Liver (tissue), 3 donors: ENCODE results near the gene GGTLC3.
"Not testable (repeated sequence)": the region's sequence is repeated elsewhere in the genome, so short reads cannot be mapped to it uniquely, and the experiment has no call there.

Experiments used
- GABPA ChIP-seq, 2 donors: IDR thresholded peaks in 1 of 2; conservative IDR thresholded peaks in 1 of 2; 2 replicates each; pipeline ENCODE4 v1.6.1; 2016; ENCODE audit warnings: antibody characterized with exemption in 2 of 2, mild to moderate bottlenecking in 1 of 2, moderate library complexity in 1 of 2
- TAF1 ChIP-seq: conservative IDR thresholded peaks from 2 replicates; pipeline ENCODE4 v1.6.1; 2016; ENCODE audit warnings: antibody characterized with exemption, mild to moderate bottlenecking
- TF ChIP-seq, protein P1 (sequence below): fragments of 150-350 bp; IDR thresholded peaks from 2 replicates; pipeline ENCODE4 v1.5.1; 2017; ENCODE audit warnings: improper control_type of control experiment, low read depth, low read length; ENCODE audit not compliant: missing input control
- TF ChIP-seq, protein P2 (sequence below): IDR thresholded peaks from 2 replicates; pipeline ENCODE4 v1.6.1; 2016; ENCODE audit warnings: antibody characterized with exemption, mild to moderate bottlenecking
- donor health status: healthy.
- donor health status: healthy.

DNA sequence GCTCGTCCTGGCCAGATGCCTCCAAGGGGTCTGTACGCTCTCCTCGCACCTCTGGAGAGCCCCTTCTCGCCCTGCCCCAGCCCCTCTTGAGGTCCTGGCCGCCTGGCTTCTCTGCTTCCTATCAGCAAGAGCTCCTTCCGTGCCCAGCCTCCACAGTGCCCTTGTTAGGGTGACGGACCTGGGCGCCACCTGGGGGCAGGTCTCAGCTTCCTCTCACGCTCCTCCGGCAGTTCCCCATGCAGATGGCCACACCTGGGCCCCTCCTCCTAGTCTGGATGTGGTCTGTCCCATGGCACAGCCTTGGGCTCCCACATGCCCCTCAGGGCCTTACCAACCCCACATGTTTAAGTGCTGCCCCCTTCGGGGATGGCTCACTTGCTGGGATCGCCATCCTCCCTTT lies 16.4 kb upstream of the GGTLC3 start:
- TF ChIP-seq GABPA (IDR thresholded peaks at IDR 0.05 in 1 of 2, conservative IDR thresholded peaks at IDR 0.05 in 1 of 2); TAF1: not testable (repeated sequence)
- TF ChIP-seq, protein P1, sequence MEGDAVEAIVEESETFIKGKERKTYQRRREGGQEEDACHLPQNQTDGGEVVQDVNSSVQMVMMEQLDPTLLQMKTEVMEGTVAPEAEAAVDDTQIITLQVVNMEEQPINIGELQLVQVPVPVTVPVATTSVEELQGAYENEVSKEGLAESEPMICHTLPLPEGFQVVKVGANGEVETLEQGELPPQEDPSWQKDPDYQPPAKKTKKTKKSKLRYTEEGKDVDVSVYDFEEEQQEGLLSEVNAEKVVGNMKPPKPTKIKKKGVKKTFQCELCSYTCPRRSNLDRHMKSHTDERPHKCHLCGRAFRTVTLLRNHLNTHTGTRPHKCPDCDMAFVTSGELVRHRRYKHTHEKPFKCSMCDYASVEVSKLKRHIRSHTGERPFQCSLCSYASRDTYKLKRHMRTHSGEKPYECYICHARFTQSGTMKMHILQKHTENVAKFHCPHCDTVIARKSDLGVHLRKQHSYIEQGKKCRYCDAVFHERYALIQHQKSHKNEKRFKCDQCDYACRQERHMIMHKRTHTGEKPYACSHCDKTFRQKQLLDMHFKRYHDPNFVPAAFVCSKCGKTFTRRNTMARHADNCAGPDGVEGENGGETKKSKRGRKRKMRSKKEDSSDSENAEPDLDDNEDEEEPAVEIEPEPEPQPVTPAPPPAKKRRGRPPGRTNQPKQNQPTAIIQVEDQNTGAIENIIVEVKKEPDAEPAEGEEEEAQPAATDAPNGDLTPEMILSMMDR: not testable (repeated sequence)
- TF ChIP-seq, protein P2, sequence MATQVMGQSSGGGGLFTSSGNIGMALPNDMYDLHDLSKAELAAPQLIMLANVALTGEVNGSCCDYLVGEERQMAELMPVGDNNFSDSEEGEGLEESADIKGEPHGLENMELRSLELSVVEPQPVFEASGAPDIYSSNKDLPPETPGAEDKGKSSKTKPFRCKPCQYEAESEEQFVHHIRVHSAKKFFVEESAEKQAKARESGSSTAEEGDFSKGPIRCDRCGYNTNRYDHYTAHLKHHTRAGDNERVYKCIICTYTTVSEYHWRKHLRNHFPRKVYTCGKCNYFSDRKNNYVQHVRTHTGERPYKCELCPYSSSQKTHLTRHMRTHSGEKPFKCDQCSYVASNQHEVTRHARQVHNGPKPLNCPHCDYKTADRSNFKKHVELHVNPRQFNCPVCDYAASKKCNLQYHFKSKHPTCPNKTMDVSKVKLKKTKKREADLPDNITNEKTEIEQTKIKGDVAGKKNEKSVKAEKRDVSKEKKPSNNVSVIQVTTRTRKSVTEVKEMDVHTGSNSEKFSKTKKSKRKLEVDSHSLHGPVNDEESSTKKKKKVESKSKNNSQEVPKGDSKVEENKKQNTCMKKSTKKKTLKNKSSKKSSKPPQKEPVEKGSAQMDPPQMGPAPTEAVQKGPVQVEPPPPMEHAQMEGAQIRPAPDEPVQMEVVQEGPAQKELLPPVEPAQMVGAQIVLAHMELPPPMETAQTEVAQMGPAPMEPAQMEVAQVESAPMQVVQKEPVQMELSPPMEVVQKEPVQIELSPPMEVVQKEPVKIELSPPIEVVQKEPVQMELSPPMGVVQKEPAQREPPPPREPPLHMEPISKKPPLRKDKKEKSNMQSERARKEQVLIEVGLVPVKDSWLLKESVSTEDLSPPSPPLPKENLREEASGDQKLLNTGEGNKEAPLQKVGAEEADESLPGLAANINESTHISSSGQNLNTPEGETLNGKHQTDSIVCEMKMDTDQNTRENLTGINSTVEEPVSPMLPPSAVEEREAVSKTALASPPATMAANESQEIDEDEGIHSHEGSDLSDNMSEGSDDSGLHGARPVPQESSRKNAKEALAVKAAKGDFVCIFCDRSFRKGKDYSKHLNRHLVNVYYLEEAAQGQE: not testable (repeated sequence)
